Measurements from ENCODE around the gene SELENOK.

The SELENOK gene

DNA sequence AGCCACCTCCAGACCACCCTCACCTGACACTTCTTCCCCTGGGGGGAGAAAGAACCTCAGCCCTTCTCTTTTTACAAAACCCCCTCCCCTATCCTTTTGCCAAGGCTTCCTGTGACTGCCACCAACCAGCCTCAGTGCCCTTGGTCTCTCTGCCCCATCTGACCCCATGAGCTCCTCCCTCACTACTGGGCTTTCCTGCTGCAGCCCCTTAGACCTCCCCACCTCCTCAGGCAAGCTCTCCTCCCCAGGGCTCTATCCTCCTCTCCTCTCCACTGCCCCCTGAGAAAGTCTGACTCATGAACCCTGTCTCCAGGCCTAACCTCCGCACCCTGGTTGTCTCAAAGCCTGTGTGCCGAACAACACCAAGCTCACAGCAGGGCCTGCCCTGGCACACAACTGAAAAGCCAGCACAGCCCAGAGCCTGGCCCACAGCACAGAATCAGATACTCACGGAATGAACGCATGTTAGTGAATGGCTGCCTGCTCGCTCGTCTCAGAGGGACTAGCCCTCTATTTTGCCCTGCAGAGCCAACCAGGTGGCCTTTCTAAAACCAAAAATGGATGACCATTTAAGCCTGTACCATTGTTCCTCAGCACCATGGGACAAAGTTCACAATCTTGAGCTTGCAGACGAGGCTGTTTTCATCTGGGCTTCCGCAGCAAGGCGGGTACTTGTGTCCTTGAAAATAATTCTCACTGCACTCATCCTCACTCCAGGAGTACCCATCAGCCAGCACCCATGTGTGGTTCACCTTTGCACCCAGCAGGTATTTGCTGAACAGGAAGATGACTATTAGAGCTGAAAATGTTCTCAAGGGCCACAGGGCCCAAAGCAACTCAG lies 47.2 kb downstream of the SELENOK start:
- peak; percentile 15 for FAIRE-seq
- no peak for DNase-seq (ENCODE audit: extremely low spot score, insufficient read length, low read depth)

DNA sequence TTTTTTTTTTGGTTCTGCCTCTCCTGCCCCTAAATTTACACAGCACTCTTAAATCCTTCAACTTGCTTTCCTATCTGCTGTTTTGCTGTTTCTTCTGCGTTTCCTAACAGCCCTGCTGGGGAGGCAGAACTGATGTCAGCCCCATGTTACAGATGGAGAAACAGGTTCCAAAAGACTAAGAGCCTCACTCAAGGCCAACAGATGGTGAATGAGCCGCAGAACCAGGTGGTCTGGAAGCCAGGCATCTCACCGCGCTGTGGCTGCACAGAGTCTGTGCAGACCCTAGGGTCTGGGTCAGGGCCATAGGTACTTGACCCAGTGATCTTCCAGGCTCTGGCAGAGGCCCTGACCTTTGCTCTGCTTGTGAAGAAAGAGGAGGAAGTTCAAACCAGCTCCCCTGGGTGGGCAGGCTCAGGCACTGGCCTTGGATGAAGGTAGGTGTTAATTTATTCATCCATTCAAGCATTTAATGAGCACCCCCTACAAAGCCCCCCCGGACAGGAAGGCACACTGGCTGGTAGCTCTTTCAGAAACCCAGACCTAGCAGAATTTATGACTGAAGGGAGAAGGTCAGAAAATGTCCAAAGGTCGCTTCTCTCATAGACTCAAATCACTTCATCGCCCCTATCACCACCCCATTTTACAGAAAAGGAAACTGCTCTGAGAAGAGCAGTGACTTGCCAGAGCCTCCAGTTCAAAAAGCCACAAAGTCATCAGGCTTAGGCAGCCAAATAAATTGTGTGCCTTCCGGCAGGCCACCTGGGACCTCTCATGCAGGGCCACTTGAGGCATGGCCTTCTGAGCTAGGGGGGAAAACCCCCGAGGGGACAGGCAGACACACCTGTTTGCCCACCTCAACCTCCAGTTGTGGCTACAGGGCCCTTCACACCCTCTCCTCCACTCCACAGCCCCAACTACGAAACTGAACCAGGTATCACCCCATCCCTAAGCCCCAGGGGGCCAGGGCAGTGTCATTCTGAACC lies 48.2 kb downstream of the SELENOK start:
- peak; percentile 33 for DNase-seq (ENCODE audit: extremely low spot score, insufficient read length, low read depth)
- peak; percentile 95 for FAIRE-seq

DNA sequence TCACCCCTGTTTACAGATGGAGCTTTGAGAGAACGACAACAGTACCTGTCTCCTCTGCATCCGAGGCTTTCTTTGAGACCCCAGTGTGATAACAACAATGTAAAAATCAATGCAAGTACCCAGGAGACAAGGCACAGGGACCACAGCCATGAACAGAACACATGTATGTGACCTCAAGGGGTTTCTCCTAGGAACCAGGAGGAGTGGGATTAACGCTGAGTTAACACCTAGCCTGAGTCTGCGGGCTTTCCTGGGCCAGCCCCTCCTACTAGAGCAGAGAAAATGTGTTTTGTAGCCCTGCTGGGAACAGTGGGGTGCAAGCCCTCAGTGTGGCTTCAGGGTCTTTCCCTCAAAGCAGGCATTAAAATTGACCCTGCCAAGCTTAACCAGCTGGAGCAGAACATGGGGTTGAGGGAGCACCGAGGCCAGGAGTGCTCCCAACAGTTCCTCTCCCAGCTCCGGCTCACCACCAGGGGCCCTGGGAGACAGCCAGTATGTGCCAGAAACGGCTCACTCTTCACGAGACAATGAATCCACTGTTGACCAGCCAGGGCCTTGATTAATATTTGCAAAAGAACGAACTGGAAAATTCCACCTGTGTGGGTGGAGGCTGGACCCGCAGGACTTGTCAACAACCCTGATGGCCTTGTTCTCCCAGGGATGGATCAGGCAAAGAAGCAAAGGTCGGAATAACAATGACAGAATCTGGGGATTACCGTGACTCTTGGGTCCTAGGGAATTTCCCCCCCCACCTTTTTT lies 49.0 kb downstream of the SELENOK start:
- no peak for FAIRE-seq
- no peak for DNase-seq (ENCODE audit: extremely low spot score, insufficient read length, low read depth)

DNA sequence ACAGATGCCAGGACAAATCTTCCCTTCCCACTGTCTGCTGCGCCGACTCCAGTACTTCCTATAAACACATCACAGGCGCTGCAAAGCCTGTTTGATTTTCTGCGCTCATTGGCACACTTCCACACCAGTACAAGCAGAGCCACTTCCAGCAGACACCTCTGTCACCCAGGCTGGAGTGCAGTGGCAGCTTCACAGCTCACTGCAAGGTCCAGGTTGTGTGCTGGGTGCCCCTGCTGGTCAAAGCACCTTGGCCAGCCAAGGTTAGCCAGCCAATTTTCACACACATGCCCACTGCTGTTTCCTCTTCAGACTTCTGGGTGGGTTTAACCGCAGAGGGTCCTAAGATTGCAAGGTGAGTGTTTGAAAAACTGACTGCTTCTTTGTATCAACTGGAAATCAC lies 50.4 kb downstream of the SELENOK start:
- DNase-seq (ENCODE audit: extremely low spot score, insufficient read length, low read depth): no peak
- FAIRE-seq: peak; percentile 9

DNA sequence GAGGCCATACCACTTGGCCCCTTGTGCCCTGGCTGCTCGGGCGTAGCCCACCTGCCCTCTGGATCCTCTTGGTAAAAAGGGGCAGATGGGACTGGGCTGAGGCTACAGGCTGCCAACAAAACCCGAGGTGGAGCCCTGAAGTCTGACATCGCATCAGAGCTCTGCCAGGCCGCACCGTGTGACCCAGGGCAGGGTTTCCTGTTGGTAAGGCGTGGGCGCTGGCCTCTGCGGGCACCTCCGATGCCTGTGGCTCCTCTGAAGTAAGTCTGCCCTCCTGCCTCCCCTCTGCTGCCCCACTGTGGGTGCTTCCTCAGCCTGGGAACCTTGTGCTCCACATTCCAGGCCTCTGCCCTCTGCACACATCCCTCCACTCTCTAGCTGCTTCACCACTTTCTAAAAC lies 54.3 kb downstream of the SELENOK start:
- DNase-seq (ENCODE audit: extremely low spot score, insufficient read length, low read depth): no peak
- FAIRE-seq: no peak

DNA sequence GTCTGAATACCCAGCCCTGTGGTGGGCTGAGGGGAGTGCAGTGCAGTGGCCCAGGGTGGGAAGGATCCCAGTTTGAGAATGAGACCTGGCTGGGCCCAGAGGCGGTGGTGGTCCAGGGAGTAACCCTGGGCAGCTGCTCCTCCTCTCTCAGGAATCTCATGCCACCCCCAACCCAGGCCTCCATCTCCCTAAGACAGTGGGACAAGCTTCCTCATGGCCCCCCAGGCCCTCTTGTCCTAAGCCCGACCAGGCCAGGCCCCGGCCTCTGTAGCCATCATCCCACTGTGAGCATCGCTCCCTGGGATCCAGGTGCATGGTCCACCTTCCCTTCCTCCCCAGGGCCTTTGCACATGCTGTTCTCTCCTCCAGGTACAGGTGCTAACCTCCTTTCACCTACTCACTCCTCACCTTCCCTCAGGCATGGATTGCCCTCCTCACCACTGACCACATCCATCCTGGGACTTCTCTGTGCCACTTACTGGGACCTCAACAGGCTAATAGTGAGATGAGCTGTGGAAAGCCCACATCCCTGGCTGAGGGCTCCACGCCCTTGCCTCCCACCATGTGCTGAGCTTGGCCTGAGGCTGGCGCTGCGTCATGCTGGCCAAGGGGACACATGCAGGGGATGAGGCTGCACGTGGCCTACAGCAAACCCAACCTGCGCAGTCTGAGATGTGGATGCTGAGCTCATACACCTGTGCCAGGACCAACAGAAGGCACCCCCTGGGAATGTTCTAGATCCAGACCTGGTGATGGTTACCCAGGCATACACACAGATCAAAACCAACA lies 55.4 kb downstream of the SELENOK start:
- no peak for DNase-seq (ENCODE audit: extremely low spot score, insufficient read length, low read depth)
- FAIRE-seq: no peak

DNA sequence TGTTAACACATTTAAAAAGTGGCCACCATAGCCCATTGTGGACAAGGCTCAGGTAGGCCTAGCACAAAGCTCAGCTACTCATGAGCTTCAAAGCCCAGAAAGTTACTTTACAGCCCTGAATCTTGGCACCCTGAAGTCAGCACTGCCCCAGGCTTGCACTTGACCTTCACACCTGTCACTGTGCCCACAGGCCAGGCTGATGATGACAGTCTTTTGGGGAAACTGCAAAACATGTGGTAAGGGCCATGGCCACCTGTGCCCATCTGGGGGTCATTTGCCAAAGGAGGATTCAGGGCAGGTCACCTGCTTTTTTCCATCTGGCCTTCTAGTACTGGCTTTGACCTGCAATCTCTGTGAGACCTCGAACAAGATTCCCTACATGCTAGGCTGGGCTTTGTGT lies 56.4 kb downstream of the SELENOK start:
- DNase-seq (ENCODE audit: extremely low spot score, insufficient read length, low read depth) (no peak), FAIRE-seq (no peak)

DNA sequence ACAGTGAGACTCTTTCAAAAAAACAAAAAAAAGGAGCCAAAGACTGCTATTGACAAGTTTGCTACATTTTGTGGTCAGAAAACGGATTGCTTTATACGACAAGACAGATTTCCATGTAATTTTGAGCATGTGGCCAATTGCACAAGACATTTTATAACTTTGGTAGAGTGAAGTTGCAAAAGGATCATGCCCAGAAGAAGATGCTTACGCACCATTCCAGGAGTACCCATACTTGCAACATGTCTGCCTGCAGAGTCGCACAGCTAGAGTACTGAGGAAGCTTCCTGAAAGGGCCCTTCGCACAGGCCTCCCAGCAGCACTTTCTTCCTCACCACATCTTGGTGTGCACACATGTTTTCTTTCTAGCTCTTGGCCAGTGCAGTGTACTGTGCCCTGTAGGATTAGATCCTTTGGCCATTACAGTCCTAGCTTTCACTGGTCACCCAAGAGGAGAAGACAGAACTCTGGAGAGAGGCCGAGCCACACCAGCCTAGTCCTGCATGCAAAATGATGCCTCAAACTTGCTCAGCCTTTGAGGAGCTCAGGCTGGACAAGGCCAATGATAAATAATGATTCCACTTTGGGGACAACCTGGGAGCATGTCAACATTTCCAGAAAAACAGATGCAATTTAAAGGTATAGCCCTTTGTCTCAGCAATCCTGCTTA lies 57.1 kb downstream of the SELENOK start:
- no peak for DNase-seq (ENCODE audit: extremely low spot score, insufficient read length, low read depth)
- FAIRE-seq: no peak

All from GM18507 (cell line).